WTC11 (cell line): Measurements from ENCODE around the gene CFAP299. TPM values are rescaled to one million over a fixed set of nuclear protein-coding genes. Genes with fewer than 3 reads are reported as not detected.

Experiments
- ATAC-seq: fragments of 200-7000 bp; cut with Tn5 transposase; 2 replicates; pipeline ENCODE4 v1.10.0; 2021; ENCODE audit warnings: mild to moderate bottlenecking, moderate library complexity
- CTCF ChIA-PET: fragments of 300-600 bp; sonication (Branson Sonifier 250); formaldehyde crosslinking; loops from one replicate; lab custom pipeline; 2021; ENCODE audit warnings: antibody characterized with exemption; lab: Charles Lee
- POLR2A ChIA-PET: fragments of 350-600 bp; sonication (Branson Sonifier 250); formaldehyde crosslinking; loops from one replicate; lab custom pipeline; 2021; ENCODE audit warnings: antibody characterized with exemption; lab: Charles Lee
- DNase-seq: peaks from one replicate; pipeline ENCODE4 v3.0.0; 2021; ENCODE audit warnings: low spot score
- H3K27ac Mint-ChIP-seq: 2 replicates; pipeline ENCODE4 v1.8.0; 2021; ENCODE audit warnings: mixed read lengths
- H3K27me3 Mint-ChIP-seq: 2 replicates; pipeline ENCODE4 v1.8.0; 2021; ENCODE audit warnings: low read depth, mild to moderate bottlenecking, moderate library complexity, mixed read lengths
- H3K36me3 Mint-ChIP-seq: 2 replicates; pipeline ENCODE4 v1.8.0; 2021; ENCODE audit warnings: mixed read lengths
- H3K4me1 Mint-ChIP-seq: 2 replicates; pipeline ENCODE4 v1.8.0; 2022; ENCODE audit warnings: mixed read lengths
- H3K4me3 Mint-ChIP-seq: 2 replicates; pipeline ENCODE4 v1.8.0; 2021; ENCODE audit warnings: mild to moderate bottlenecking, moderate library complexity, mixed read lengths
- H3K9me3 Mint-ChIP-seq: 2 replicates; pipeline ENCODE4 v1.8.0; 2021; ENCODE audit warnings: mixed read lengths
- ATF3 ChIP-seq: sonication (generic); formaldehyde crosslinking; conservative IDR thresholded peaks from 2 replicates; pipeline ENCODE4 v1.8.1; 2022; ENCODE audit warnings: mild to moderate bottlenecking, missing genetic modification reagents
- CBFB ChIP-seq: sonication (generic); formaldehyde crosslinking; IDR thresholded peaks from 2 replicates; pipeline ENCODE4 v1.8.1; 2022; ENCODE audit warnings: mild to moderate bottlenecking, low read depth, missing genetic modification reagents
- CREB1 ChIP-seq: sonication (generic); formaldehyde crosslinking; IDR thresholded peaks from 2 replicates; pipeline ENCODE4 v1.8.0; 2023; ENCODE audit warnings: mild to moderate bottlenecking, missing genetic modification reagents
- CREM ChIP-seq: sonication (generic); formaldehyde crosslinking; IDR thresholded peaks from 2 replicates; pipeline ENCODE4 v1.8.1; 2022; ENCODE audit warnings: mild to moderate bottlenecking, missing genetic modification reagents, moderate library complexity
- CTCF ChIP-seq: fragments of 200-600 bp; IDR thresholded peaks from 2 replicates; pipeline ENCODE4 v1.8.0; 2022; ENCODE audit warnings: antibody characterized with exemption
- E2F1 ChIP-seq: sonication (generic); formaldehyde crosslinking; IDR thresholded peaks from 2 replicates; pipeline ENCODE4 v1.8.0; 2022; ENCODE audit warnings: mild to moderate bottlenecking, missing genetic modification reagents
- ELF4 ChIP-seq: sonication (generic); formaldehyde crosslinking; IDR thresholded peaks from 2 replicates; pipeline ENCODE4 v1.8.1; 2022; ENCODE audit warnings: low read depth, mild to moderate bottlenecking, moderate library complexity, missing genetic modification reagents
- FOXP4 ChIP-seq: sonication (generic); formaldehyde crosslinking; IDR thresholded peaks from 2 replicates; pipeline ENCODE4 v1.8.0; 2022; ENCODE audit warnings: mild to moderate bottlenecking, missing genetic modification reagents
- IRF1 ChIP-seq: sonication (generic); formaldehyde crosslinking; IDR thresholded peaks from 2 replicates; pipeline ENCODE4 v1.8.0; 2023; ENCODE audit warnings: missing genetic modification reagents
- NFATC4 ChIP-seq: fragments of 250-450 bp; sonication (Bioruptor Pico); IDR thresholded peaks from 2 replicates; pipeline ENCODE4 v1.9.0; 2021; ENCODE audit warnings: mild to moderate bottlenecking
- NFYB ChIP-seq: sonication (generic); formaldehyde crosslinking; conservative IDR thresholded peaks from 2 replicates; pipeline ENCODE4 v1.8.0; 2022; ENCODE audit warnings: low read depth, missing genetic modification reagents
- NR2C2 ChIP-seq: sonication (generic); formaldehyde crosslinking; IDR thresholded peaks from 2 replicates; pipeline ENCODE4 v1.8.0; 2022; ENCODE audit warnings: mild to moderate bottlenecking, missing genetic modification reagents
- PREB ChIP-seq: sonication (generic); formaldehyde crosslinking; IDR thresholded peaks from 2 replicates; pipeline ENCODE4 v1.8.1; 2022; ENCODE audit warnings: mild to moderate bottlenecking, missing genetic modification reagents, moderate library complexity, borderline replicate concordance
- SMAD4 ChIP-seq: sonication (generic); formaldehyde crosslinking; IDR thresholded peaks from 2 replicates; pipeline ENCODE4 v1.8.0; 2022; ENCODE audit warnings: mild to moderate bottlenecking, missing genetic modification reagents
- SP1 ChIP-seq: sonication (generic); formaldehyde crosslinking; conservative IDR thresholded peaks from 2 replicates; pipeline ENCODE4 v1.8.1; 2022; ENCODE audit warnings: missing genetic modification reagents
- STAT6 ChIP-seq: sonication (generic); formaldehyde crosslinking; conservative IDR thresholded peaks from 2 replicates; pipeline ENCODE4 v1.8.1; 2023; ENCODE audit warnings: mild to moderate bottlenecking, low read depth, missing genetic modification reagents, moderate library complexity
- TEAD1 ChIP-seq: sonication (generic); formaldehyde crosslinking; IDR thresholded peaks from 2 replicates; pipeline ENCODE4 v1.8.0; 2022; ENCODE audit warnings: mild to moderate bottlenecking, missing genetic modification reagents
- TEAD4 ChIP-seq: sonication (generic); formaldehyde crosslinking; IDR thresholded peaks from 2 replicates; pipeline ENCODE4 v1.8.0; 2022; ENCODE audit warnings: mild to moderate bottlenecking, missing genetic modification reagents
- USF1 ChIP-seq: sonication (generic); formaldehyde crosslinking; IDR thresholded peaks from 2 replicates; pipeline ENCODE4 v1.8.0; 2022; ENCODE audit warnings: mild to moderate bottlenecking, missing genetic modification reagents
- ZMAT4 ChIP-seq: fragments of 250-450 bp; sonication (Bioruptor Pico); IDR thresholded peaks from 2 replicates; pipeline ENCODE4 v1.9.0; 2021; ENCODE audit warnings: mild to moderate bottlenecking
- ZNF263 ChIP-seq: sonication (generic); formaldehyde crosslinking; IDR thresholded peaks from 2 replicates; pipeline ENCODE4 v1.8.1; 2022; ENCODE audit warnings: low read depth, mild to moderate bottlenecking, moderate library complexity, missing genetic modification reagents
- ZNF317 ChIP-seq: sonication (generic); formaldehyde crosslinking; IDR thresholded peaks from 2 replicates; pipeline ENCODE4 v1.8.1; 2023; ENCODE audit warnings: low read depth, mild to moderate bottlenecking, moderate library complexity, missing genetic modification reagents, borderline replicate concordance
- ZNF416 ChIP-seq: fragments of 250-450 bp; sonication (Bioruptor Pico); IDR thresholded peaks from 2 replicates; pipeline ENCODE4 v1.9.0; 2021; ENCODE audit warnings: mild to moderate bottlenecking, inconsistent platforms
- total RNA-seq: library from RNA; stranded (reverse); gene quantifications from 3 replicates; pipeline ENCODE4 v1.2.3, GENCODE V29; 2021

Gene CFAP299
- total RNA-seq, 1 experiment from 2014 or later, result not detected

GRCh38 chr4:80637190-80637589 is 301.7 kb downstream of the CFAP299 start:
- H3K36me3 Mint-ChIP-seq, result no peaks in the 10 kb centered on the region
- H3K27ac Mint-ChIP-seq, result no peak overlapping the region
- ChIA-PET POLR2A (no interaction called here), CTCF (no interaction called here)
- H3K4me3 Mint-ChIP-seq, result no peak overlapping the region
- DNase-seq (no peak), ATAC-seq (no peak)
- no peak for TF ChIP-seq STAT6
- no peak for TF ChIP-seq ZMAT4 (CRISPR knock-in tag)
- no peak for TF ChIP-seq CREB1 (CRISPR knock-in tag)
- TF ChIP-seq CREM, result no peak
- no peak for TF ChIP-seq ZNF263 (CRISPR knock-in tag)
- no peak for TF ChIP-seq NFYB (CRISPR knock-in tag)
- no peak for TF ChIP-seq TEAD1
- TF ChIP-seq IRF1 (CRISPR knock-in tag), result no peak
- TF ChIP-seq FOXP4 (CRISPR knock-in tag), result no peak
- TF ChIP-seq TEAD4 (CRISPR knock-in tag), result no peak
- no peak for TF ChIP-seq ZNF317 (CRISPR knock-in tag)
- H3K9me3 Mint-ChIP-seq, result no peaks in the 10 kb centered on the region
- H3K27me3 Mint-ChIP-seq, result no peaks in the 10 kb centered on the region
- H3K4me1 Mint-ChIP-seq, result no peaks in the 10 kb centered on the region

- no peaks in the 10 kb centered on the region for H3K27me3 Mint-ChIP-seq
- TF ChIP-seq NFATC4 (CRISPR knock-in tag) (no peak), E2F1 (CRISPR knock-in tag) (no peak), ATF3 (CRISPR knock-in tag) (no peak), ELF4 (CRISPR knock-in tag) (no peak), CBFB (CRISPR knock-in tag) (no peak), SMAD4 (no peak), USF1 (CRISPR knock-in tag) (no peak), SP1 (CRISPR knock-in tag) (no peak), ZNF416 (CRISPR knock-in tag) (no peak), CTCF (no peak), NR2C2 (no peak), PREB (no peak)
- H3K36me3 Mint-ChIP-seq, result no peaks in the 10 kb centered on the region
- H3K9me3 Mint-ChIP-seq, result no peaks in the 10 kb centered on the region
- H3K4me3 Mint-ChIP-seq, result no peak overlapping the region
- POLR2A ChIA-PET, result no interaction called here
- CTCF ChIA-PET, result interaction anchor here (1.0 to 1.1 kb wide), 2 partner anchors 283 to 293 kb away, joined by 3 to 5 read pairs; no protein-coding TSS in a partner anchor
- ATAC-seq (peak; percentile 30; the same call in 1 of the 2 replicates), DNase-seq (no peak)
- H3K4me1 Mint-ChIP-seq, result peaks cover 12% of the 10 kb centered on the region
- H3K27ac Mint-ChIP-seq, result no peak overlapping the region
These were observed 310.5 kb downstream of the CFAP299 start for GRCh38 chr4:80646061-80646460.
